IMR-90 (cell line): ENCODE results near the gene SRPRA. TPM values are rescaled to one million over a fixed set of nuclear protein-coding genes. Genes with fewer than 3 reads are reported as not detected.

ENCODE experiments used
- ATAC-seq: fragments of 200-7000 bp; cut with Tn5 transposase; 2 replicates; pipeline ENCODE4 v1.9.1; 2020; ENCODE audit warnings: low read depth, mild to moderate bottlenecking, moderate library complexity
- BruUV-seq: library from RNA; stranded (reverse); fragments of 400-500 nt; replicated peaks from 2 replicates; lab custom pipeline; 2021; lab: Mats Ljungman, UMichigan
- CTCF ChIA-PET: fragments of 300-600 bp; formaldehyde crosslinking; extraction: SDS; loops from one replicate; lab custom pipeline; 2021; ENCODE audit warnings: antibody characterized with exemption; lab: Yijun Ruan, JAX
- POLR2A ChIA-PET: fragments of 300-600 bp; sonication (Branson Sonifier 250); formaldehyde crosslinking; loops from one replicate; lab custom pipeline; 2022; ENCODE audit warnings: antibody characterized with exemption; ENCODE audit not compliant: unreplicated experiment; lab: Charles Lee
- DNase-seq: peaks from one replicate; pipeline ENCODE4 v3.0.0; 2013
- H2AFZ ChIP-seq: replicated peaks from 2 replicates; pipeline ENCODE3; 2013; ENCODE audit warnings: low read length, mild to moderate bottlenecking; ENCODE audit not compliant: poor library complexity
- H2AK5ac ChIP-seq: 2 replicates; pipeline ENCODE4 v1.6.1; 2013; ENCODE audit warnings: low read depth, low read length, inconsistent platforms
- H2AK9ac ChIP-seq: replicated peaks from 2 replicates; pipeline ENCODE3; 2013; ENCODE audit warnings: mild to moderate bottlenecking, low read depth, low read length, moderate library complexity; ENCODE audit not compliant: poor library complexity
- H2BK120ac ChIP-seq: 2 replicates; pipeline ENCODE4 v1.6.1; 2013; ENCODE audit warnings: low read depth, low read length, inconsistent platforms
- H2BK15ac ChIP-seq: 3 replicates; pipeline ENCODE4 v1.6.1; 2013; ENCODE audit warnings: low read depth, low read length, inconsistent platforms
- H2BK20ac ChIP-seq: 2 replicates; pipeline ENCODE4 v1.6.1; 2013; ENCODE audit warnings: low read depth, mild to moderate bottlenecking, inconsistent platforms, low read length, moderate library complexity
- H2BK5ac ChIP-seq: 2 replicates; pipeline ENCODE4 v1.6.1; 2013; ENCODE audit warnings: mild to moderate bottlenecking, low read depth, low read length, inconsistent platforms; ENCODE audit not compliant: poor library complexity, severe bottlenecking
- H3K14ac ChIP-seq: replicated peaks from 2 replicates; pipeline ENCODE4 v1.6.1; 2013; ENCODE audit warnings: low read depth, low read length, inconsistent platforms
- H3K18ac ChIP-seq: 2 replicates; pipeline ENCODE4 v1.6.1; 2013; ENCODE audit warnings: low read depth, low read length, control low read depth
- H3K23ac ChIP-seq: 2 replicates; pipeline ENCODE4 v1.6.1; 2013; ENCODE audit warnings: low read depth, low read length, inconsistent platforms
- H3K27ac ChIP-seq: 2 replicates; pipeline ENCODE4 v1.5.1; 2013; ENCODE audit warnings: mild to moderate bottlenecking, control low read depth, low read length; ENCODE audit not compliant: insufficient read depth
- H3K27me3 ChIP-seq: 2 replicates; pipeline ENCODE4 v1.6.1; 2013; ENCODE audit warnings: low read length; ENCODE audit not compliant: control insufficient read depth, insufficient read depth
- H3K36me3 ChIP-seq: 2 replicates; pipeline ENCODE4 v1.6.1; 2013; ENCODE audit warnings: low read length, mixed read lengths; ENCODE audit not compliant: control insufficient read depth, insufficient read depth
- H3K4ac ChIP-seq: 2 replicates; pipeline ENCODE4 v1.6.1; 2013; ENCODE audit warnings: low read depth, low read length, inconsistent platforms
- H3K4me1 ChIP-seq: 2 replicates; pipeline ENCODE4 v1.6.1; 2013; ENCODE audit warnings: low read length, mixed read lengths; ENCODE audit not compliant: control insufficient read depth, insufficient read depth
- H3K4me2 ChIP-seq: 2 replicates; pipeline ENCODE4 v1.6.1; 2013; ENCODE audit warnings: low read depth, mild to moderate bottlenecking, control low read depth, low read length, moderate library complexity
- H3K4me3 ChIP-seq: 2 replicates; pipeline ENCODE4 v1.5.1; 2013; ENCODE audit warnings: low read depth, mild to moderate bottlenecking, control low read depth, low read length, moderate library complexity; ENCODE audit not compliant: insufficient read depth
- H3K56ac ChIP-seq: 2 replicates; pipeline ENCODE4 v1.6.1; 2013; ENCODE audit warnings: low read length, inconsistent platforms; ENCODE audit not compliant: insufficient read depth; ENCODE audit errors: extremely low read depth
- H3K79me1 ChIP-seq, 2 experiments: 2 replicates each; pipeline ENCODE4 v1.6.1; 2013; ENCODE audit warnings: low read length in 2 of 2, inconsistent platforms in 1 of 2, low read depth in 1 of 2
- H3K9ac ChIP-seq: 2 replicates; pipeline ENCODE4 v1.6.1; 2013; ENCODE audit warnings: low read depth, low read length, control low read depth
- H3K9me1 ChIP-seq: 2 replicates; pipeline ENCODE4 v1.6.1; 2013; ENCODE audit warnings: low read length, inconsistent platforms; ENCODE audit not compliant: insufficient read depth
- H3K9me3 ChIP-seq: 2 replicates; pipeline ENCODE4 v1.6.1; 2013; ENCODE audit warnings: low read length; ENCODE audit not compliant: control insufficient read depth, insufficient read depth
- H4K20me1 ChIP-seq: 2 replicates; pipeline ENCODE4 v1.6.1; 2013; ENCODE audit warnings: low read length, inconsistent platforms; ENCODE audit not compliant: insufficient read depth
- H4K5ac ChIP-seq: 2 replicates; pipeline ENCODE4 v1.6.1; 2013; ENCODE audit warnings: mild to moderate bottlenecking, low read depth, low read length, control low read depth
- H4K8ac ChIP-seq, 2 experiments: 2 replicates each; pipeline ENCODE4 v1.6.1; 2013; ENCODE audit warnings: low read depth in 2 of 2, low read length in 2 of 2, control low read depth in 1 of 2, inconsistent platforms in 1 of 2
- H4K91ac ChIP-seq: 2 replicates; pipeline ENCODE4 v1.6.1; 2013; ENCODE audit warnings: low read depth, low read length, inconsistent platforms; ENCODE audit not compliant: insufficient read depth
- CEBPB ChIP-seq: IDR thresholded peaks from 2 replicates; pipeline ENCODE4 v1.6.1; 2012; ENCODE audit warnings: low read depth, low read length, improper control_type of control experiment
- MAZ ChIP-seq: IDR thresholded peaks from 2 replicates; pipeline ENCODE4 v1.6.1; 2012; ENCODE audit warnings: low read depth, mild to moderate bottlenecking, low read length, improper control_type of control experiment, moderate library complexity, borderline replicate concordance
- RAD21 ChIP-seq: IDR thresholded peaks from 2 replicates; pipeline ENCODE4 v1.6.1; 2012; ENCODE audit warnings: low read length, improper control_type of control experiment
- WGBS, 2 experiments: methylation state at CpG; one replicate each; pipeline versions ENCODE4 v1.1.5 to v1.1.7; 2013; ENCODE audit warnings: missing lambda C conversion rate in 2 of 2; ENCODE audit not compliant: insufficient read length in 1 of 2; ENCODE audit errors: extremely low coverage in 2 of 2; 5-methylcytosine and 5-hydroxymethylcytosine counted together
- dilution Hi-C: fragments of 300-500 bp; cut with HindIII; formaldehyde crosslinking; loops from one replicate; pipeline ENCODE4 v1.14.3; 2018; ENCODE audit warnings: low sequenced_read_pairs; ENCODE audit not compliant: unreplicated experiment
- in situ Hi-C: fragments of 300-500 bp; cut with MboI; formaldehyde crosslinking; loops from 3 replicates; pipeline ENCODE4 v1.14.3; 2019; ENCODE audit warnings: low sequenced_read_pairs, inconsistent platforms, mixed read lengths
- intact Hi-C: fragments of 100-400 bp; cut with micrococcal nuclease; formaldehyde crosslinking; loops from 2 replicates; pipeline ENCODE4 v1.10.0; 2022
- polyA plus RNA-seq, 3 experiments: library from polyadenylated mRNA; depleted of rRNA; stranded (reverse); fragments of >200 nt; gene quantifications; 2 replicates each; pipeline ENCODE4 v1.2.3, GENCODE V29; 2012; ENCODE audit warnings: low replicate concordance in 1 of 3
- total RNA-seq: library from RNA; depleted of rRNA; stranded (reverse); fragments of >200 nt; gene quantifications from 2 replicates; pipeline ENCODE4 v1.2.3, GENCODE V29; 2012
- TF ChIP-seq, protein P1 (sequence below): fragments of 150-350 bp; IDR thresholded peaks from 2 replicates; pipeline ENCODE4 v1.6.1; 2016; ENCODE audit warnings: low read depth, mild to moderate bottlenecking, low read length, moderate library complexity, borderline replicate concordance

Gene SRPRA
- total and polyA plus RNA-seq, 2 of the 4 experiments (the other 2 are of a cell fraction) = 108 to 131 TPM

DNA sequence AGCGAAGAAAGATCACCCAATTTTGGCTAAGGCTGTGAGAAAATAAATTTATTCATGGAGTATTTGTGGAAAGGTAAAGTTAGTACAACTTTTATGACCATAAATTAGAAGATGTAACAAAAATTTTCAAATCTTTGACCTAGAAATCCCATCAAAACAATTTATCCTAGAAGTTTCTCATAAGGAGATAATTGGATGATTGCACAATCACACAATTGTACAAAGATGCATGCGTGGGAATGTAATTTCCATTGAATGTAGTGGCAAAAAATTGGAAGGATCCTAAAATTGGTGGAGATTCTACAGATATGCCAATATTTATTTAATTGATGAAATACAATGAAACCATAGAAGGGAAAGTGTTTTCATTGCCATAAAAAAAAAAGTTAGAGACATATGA, 11.6 kb downstream of the SRPRA start:
- Histone ChIP-seq H3K4me3 (no peak overlapping the region), H2BK15ac (no peak overlapping the region), H4K8ac (no peak overlapping the region), H2BK120ac (no peak overlapping the region), H3K9ac (no peak overlapping the region), H3K27me3 (no peaks in the 10 kb centered on the region), H2BK20ac (no peak overlapping the region), H4K5ac (no peak overlapping the region), H3K4me1 (peaks cover 3% of the 10 kb centered on the region), H3K14ac (no peak overlapping the region), H3K23ac (no peak overlapping the region), H3K56ac (no peak overlapping the region), H3K36me3 (peaks cover 18% of the 10 kb centered on the region), H4K20me1 (peaks cover 7% of the 10 kb centered on the region), H2AFZ (no peak overlapping the region), H4K91ac (no peak overlapping the region), H3K18ac (no peak overlapping the region), H3K9me3 (no peaks in the 10 kb centered on the region), H3K9me1 (peaks cover 14% of the 10 kb centered on the region), H2AK5ac (no peak overlapping the region), H2AK9ac (no peak overlapping the region), H3K4me2 (no peak overlapping the region), H3K79me1 (peaks cover 0 to 16% of the 10 kb centered on the region in 2 experiments; a peak in 3 of 4 replicates), H2BK5ac (no peak overlapping the region), H3K27ac (no peak overlapping the region), H3K4ac (no peak overlapping the region)
- ChIA-PET CTCF (no interaction called here), POLR2A (no interaction called here)
- DNase-seq = no peak
- in situ Hi-C loops = no loop called here
- intact Hi-C loops = loop anchor here (5.0 kb wide), 1 partner anchor 45 kb away; the partner anchor contains the start of genes FAM118B and RPUSD4
- BruUV-seq = no TSS peak
- TF ChIP-seq RAD21 (no peak), CEBPB (peak; percentile 93), MAZ (no peak)
- TF ChIP-seq, protein P1, sequence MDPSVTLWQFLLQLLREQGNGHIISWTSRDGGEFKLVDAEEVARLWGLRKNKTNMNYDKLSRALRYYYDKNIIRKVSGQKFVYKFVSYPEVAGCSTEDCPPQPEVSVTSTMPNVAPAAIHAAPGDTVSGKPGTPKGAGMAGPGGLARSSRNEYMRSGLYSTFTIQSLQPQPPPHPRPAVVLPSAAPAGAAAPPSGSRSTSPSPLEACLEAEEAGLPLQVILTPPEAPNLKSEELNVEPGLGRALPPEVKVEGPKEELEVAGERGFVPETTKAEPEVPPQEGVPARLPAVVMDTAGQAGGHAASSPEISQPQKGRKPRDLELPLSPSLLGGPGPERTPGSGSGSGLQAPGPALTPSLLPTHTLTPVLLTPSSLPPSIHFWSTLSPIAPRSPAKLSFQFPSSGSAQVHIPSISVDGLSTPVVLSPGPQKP = no peak
- no CpG with 5 or more reads among the region's 2 CpGs for WGBS, 2 experiments
- no peak for ATAC-seq
- dilution Hi-C loops = no loop called here
